NT2/D1 (cell line): ENCODE results near the gene ELOF1.

Experiments used
- SUZ12 ChIP-seq: IDR thresholded peaks from 2 replicates; pipeline ENCODE4 v1.6.1; 2011; ENCODE audit not compliant: insufficient read length, insufficient read depth; ENCODE audit errors: extremely low read depth
- YY1 ChIP-seq: IDR thresholded peaks from 2 replicates; pipeline ENCODE4 v1.6.1; 2011; ENCODE audit not compliant: insufficient read length, insufficient read depth
- ZNF274 ChIP-seq: IDR thresholded peaks from 2 replicates; pipeline ENCODE4 v1.6.1; 2011; ENCODE audit warnings: mild to moderate bottlenecking, low read depth, low read length

GRCh38 chr19:11566164-11566563 lies 7.1 kb upstream of the ELOF1 start:
- TF ChIP-seq SUZ12 (no peak), ZNF274 (no peak), YY1 (no peak)
